C4-2B (cell line): ENCODE measurements around the gene DPCD.

Experiments used
- H3K27ac ChIP-seq: fragments of 450-650 bp; 2 replicates; pipeline ENCODE4 v1.5.1; 2017
- ZFX ChIP-seq: fragments of 450-650 bp; IDR thresholded peaks from 2 replicates; pipeline ENCODE4 v1.6.1; 2017
- TF ChIP-seq, protein P1 (sequence below): fragments of 450-650 bp; conservative IDR thresholded peaks from 2 replicates; pipeline ENCODE4 v1.5.1; 2017; ENCODE audit warnings: mild to moderate bottlenecking

Gene DPCD

DNA sequence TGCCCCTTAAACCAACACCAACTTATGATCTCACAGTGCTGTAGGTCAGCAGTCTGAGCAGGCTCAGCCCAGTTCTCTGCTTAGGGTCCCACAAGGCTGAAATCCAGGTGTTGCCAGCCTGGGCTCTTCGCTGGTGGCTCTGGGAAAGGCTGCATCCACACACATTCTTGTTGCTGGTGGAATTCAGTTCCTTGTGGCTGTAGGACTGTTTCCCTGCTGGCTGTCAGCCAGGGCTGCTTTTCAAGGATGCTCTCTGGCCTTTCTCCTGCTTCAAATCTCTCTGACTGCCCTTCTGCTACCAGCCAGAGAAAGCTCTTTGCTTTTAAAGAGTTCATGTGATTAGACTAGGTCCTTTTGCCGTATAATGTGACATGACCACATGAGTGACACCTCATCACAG lies 15.3 kb upstream of the DPCD start:
- TF ChIP-seq ZFX = no peak
- TF ChIP-seq, protein P1, sequence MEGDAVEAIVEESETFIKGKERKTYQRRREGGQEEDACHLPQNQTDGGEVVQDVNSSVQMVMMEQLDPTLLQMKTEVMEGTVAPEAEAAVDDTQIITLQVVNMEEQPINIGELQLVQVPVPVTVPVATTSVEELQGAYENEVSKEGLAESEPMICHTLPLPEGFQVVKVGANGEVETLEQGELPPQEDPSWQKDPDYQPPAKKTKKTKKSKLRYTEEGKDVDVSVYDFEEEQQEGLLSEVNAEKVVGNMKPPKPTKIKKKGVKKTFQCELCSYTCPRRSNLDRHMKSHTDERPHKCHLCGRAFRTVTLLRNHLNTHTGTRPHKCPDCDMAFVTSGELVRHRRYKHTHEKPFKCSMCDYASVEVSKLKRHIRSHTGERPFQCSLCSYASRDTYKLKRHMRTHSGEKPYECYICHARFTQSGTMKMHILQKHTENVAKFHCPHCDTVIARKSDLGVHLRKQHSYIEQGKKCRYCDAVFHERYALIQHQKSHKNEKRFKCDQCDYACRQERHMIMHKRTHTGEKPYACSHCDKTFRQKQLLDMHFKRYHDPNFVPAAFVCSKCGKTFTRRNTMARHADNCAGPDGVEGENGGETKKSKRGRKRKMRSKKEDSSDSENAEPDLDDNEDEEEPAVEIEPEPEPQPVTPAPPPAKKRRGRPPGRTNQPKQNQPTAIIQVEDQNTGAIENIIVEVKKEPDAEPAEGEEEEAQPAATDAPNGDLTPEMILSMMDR = no peak
- H3K27ac ChIP-seq = no peak overlapping the region

GRCh38 chr10:101573885-101574753 lies 14.0 kb upstream of the DPCD start:
- TF ChIP-seq ZFX = no peak
- TF ChIP-seq, protein P1 = no peak
- no peak overlapping the region for H3K27ac ChIP-seq

GRCh38 chr10:101575091-101575490 lies 13.0 kb upstream of the DPCD start:
- TF ChIP-seq, protein P1 = no peak
- no peak for TF ChIP-seq ZFX
- no peak overlapping the region for H3K27ac ChIP-seq

DNA sequence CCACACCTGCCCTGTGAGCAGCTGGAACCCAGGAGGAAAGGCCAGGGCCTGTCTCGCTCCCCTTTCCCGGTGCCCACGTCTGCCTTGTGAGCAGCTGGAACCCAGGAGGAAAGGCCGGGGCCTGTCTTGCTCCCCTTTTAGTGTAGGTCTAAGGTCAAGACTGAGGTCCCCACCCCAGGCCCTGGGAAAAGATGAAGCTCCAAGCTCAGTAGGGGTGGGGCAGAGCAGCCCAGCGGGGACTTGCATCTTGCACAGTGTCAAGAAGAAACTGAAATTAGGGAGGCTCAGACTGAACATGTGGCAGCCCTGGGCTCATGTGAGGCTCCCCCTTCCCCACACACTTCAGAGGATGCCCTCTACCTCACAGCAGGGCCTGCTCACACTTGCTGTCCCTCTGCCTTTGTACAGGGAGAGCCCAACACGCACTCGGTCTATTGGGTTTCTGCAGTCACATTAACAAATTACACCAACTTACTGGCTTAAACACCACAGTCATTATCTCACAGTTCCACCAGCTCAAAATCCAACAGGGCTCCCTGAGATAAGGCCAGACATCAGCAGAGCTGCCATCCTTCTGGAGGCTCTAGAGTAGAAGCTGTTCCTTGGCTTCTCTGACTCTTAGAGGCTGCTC lies 12.4 kb upstream of the DPCD start:
- TF ChIP-seq, protein P1 = no peak
- TF ChIP-seq ZFX = no peak
- no peak overlapping the region for H3K27ac ChIP-seq

DNA sequence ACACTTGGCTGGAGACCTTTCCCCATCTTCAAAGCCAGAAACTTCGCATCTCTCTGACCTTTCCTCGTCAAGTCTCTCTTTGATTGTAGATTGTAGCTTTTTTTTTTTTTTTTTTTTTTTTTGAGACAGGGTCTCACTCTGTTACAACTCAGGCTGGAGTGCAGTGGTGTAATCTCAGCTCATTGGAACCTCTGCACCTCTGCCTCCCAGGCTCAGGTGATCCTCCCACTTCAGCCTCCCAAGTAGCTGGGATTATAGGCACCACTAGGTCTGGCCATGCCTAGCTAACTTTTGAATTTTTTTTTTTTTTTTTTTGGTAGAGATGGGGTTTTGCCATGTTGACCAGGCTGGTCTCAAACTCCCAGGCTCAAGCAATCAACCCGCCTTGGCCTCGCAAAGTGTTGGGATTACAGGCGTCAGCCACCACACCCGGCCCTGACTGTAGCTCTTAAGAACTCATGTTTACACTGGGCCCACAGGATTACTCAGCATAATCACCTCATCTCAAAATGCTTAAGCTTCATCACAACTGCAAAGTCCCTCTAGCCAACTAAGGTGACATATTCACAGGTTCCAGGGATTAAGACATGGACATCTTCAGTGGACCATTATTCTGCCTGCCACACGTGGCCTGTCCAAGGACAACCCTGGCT lies 11.8 kb upstream of the DPCD start:
- TF ChIP-seq, protein P1 = no peak
- TF ChIP-seq ZFX = no peak
- H3K27ac ChIP-seq = no peak overlapping the region

DNA sequence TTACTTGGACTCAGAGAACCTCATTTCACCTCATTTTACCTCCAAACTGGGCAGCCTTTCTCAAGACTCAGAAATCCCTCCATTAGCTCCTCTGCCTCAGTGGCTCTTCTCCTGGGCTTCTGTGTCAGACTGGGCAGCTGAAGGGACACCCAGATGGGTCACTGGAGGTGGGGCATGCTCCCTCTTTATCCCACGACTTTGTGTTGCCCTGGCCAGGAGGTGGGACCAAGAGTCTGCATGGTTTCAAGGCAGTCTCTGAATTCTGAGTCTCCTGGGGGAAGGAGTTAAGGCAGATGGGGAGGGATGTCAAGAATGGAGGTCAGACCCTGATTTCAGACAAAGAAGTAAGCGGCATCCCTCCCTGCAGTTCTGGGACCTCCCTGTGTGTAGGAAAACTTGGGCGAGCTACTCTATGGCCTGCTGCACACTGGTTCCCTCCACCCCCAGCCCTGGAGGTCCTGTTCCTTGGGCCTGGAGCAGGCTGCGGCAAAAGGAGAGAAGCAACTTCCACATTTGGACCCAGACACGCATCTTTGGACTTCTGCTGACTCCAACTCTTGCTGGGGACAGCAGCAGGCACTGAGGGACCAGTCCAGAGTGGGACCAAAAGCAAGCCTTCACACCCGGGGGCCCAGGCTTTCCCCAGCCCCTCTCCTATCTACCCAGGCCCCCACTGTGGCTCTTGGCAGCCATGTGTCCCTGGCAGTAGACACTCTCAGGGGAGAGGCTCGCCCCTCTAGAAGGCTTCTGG lies 10.8 kb upstream of the DPCD start:
- no peak for TF ChIP-seq ZFX
- TF ChIP-seq, protein P1 = no peak
- no peak overlapping the region for H3K27ac ChIP-seq
